HepG2 (cell line): ENCODE results near the gene TGFBRAP1. TPM values are rescaled to one million over a fixed set of nuclear protein-coding genes. Genes with fewer than 3 reads are reported as not detected.

Source experiments
- DBP ChIP-seq: sonication (generic); formaldehyde crosslinking; IDR thresholded peaks from 2 replicates; pipeline ENCODE4 v1.4.0; 2020; ENCODE audit warnings: missing genetic modification reagents; ENCODE audit errors: not compliant biosample characterization
- FOXK1 ChIP-seq: sonication (generic); formaldehyde crosslinking; IDR thresholded peaks from 2 replicates; pipeline ENCODE4 v1.4.0; 2020; ENCODE audit warnings: low read depth, missing genetic modification reagents, borderline replicate concordance
- RFX3 ChIP-seq: IDR thresholded peaks from 2 replicates; pipeline ENCODE4 v1.6.1; 2016; ENCODE audit warnings: missing biosample characterization, missing genetic modification reagents
- SNAPC4 ChIP-seq: sonication (generic); formaldehyde crosslinking; IDR thresholded peaks from 2 replicates; pipeline ENCODE4 v1.4.0; 2020; ENCODE audit warnings: mild to moderate bottlenecking, missing genetic modification reagents
- TP53 ChIP-seq: sonication (generic); formaldehyde crosslinking; conservative IDR thresholded peaks from 2 replicates; pipeline ENCODE4 v1.4.0; 2020; ENCODE audit warnings: missing genetic modification reagents
- ZNF407 ChIP-seq: sonication (generic); formaldehyde crosslinking; IDR thresholded peaks from one replicate; pipeline ENCODE4 v1.5.1; 2020; ENCODE audit warnings: mild to moderate bottlenecking, missing genetic modification reagents; ENCODE audit errors: not compliant biosample characterization
- ZNF768 ChIP-seq: sonication (generic); formaldehyde crosslinking; IDR thresholded peaks from 2 replicates; pipeline ENCODE4 v1.4.0; 2020; ENCODE audit warnings: missing genetic modification reagents
- polyA plus RNA-seq, 8 experiments: library from polyadenylated mRNA; depleted of rRNA in 3 of 8; stranded (reverse) in 7 of 8; unstranded in 1 of 8; fragments of >200 nt; fragmentation: Illumina TruSeq in 4 of 8; extraction: Trizol in 4 of 8; gene quantifications; 2 replicates each; pipeline versions ENCODE4 v1.2.1 to v1.2.3, GENCODE V29; 2011 to 2016; ENCODE audit warnings: low read depth in 4 of 8, missing spikeins in 1 of 8, mixed read lengths in 1 of 8; ENCODE audit not compliant: insufficient read depth in 1 of 8
- total RNA-seq, 5 experiments: library from RNA; depleted of rRNA; stranded (reverse); fragments of >200 nt; fragmentation: Illumina TruSeq; extraction: Trizol; gene quantifications; 2 replicates each; pipeline ENCODE4 v1.2.3, GENCODE V29; 2016; ENCODE audit warnings: low read depth in 1 of 5
- TF ChIP-seq, protein P1 (sequence below): IDR thresholded peaks from 2 replicates; pipeline ENCODE4 v1.6.1; 2016
- TF ChIP-seq, protein P2 (sequence below): IDR thresholded peaks from 2 replicates; pipeline ENCODE4 v1.6.1; 2018; ENCODE audit warnings: missing genetic modification reagents, mild to moderate bottlenecking, missing compliant biosample characterization

Gene TGFBRAP1
- total and polyA plus RNA-seq, 2 of the 13 experiments (the other 11 are each of a cell fraction or from before 2014, with no cell fraction given) = 12.7 to 22.9 TPM

- TF ChIP-seq SNAPC4 (CRISPR knock-in tag) (peak; percentile 76; the same call in 1 of the 2 replicates), ZNF768 (CRISPR knock-in tag) (0 out of 2 replicates have a peak, but pooled peaks have one; percentile 35), FOXK1 (CRISPR knock-in tag) (peak; percentile 97; the same call in 1 of the 2 replicates), RFX3 (CRISPR knock-in tag) (peak; percentile 68), ZNF407 (CRISPR knock-in tag) (peak; percentile 84), TP53 (CRISPR knock-in tag) (no peak; the same call in 1 of the 2 replicates), DBP (CRISPR knock-in tag) (no peak)
- TF ChIP-seq, protein P1, sequence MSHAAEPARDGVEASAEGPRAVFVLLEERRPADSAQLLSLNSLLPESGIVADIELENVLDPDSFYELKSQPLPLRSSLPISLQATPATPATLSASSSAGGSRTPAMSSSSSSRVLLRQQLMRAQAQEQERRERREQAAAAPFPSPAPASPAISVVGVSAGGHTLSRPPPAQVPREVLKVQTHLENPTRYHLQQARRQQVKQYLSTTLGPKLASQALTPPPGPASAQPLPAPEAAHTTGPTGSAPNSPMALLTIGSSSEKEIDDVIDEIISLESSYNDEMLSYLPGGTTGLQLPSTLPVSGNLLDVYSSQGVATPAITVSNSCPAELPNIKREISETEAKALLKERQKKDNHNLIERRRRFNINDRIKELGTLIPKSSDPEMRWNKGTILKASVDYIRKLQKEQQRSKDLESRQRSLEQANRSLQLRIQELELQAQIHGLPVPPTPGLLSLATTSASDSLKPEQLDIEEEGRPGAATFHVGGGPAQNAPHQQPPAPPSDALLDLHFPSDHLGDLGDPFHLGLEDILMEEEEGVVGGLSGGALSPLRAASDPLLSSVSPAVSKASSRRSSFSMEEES (CRISPR knock-in tag) = no peak
- TF ChIP-seq, protein P2, sequence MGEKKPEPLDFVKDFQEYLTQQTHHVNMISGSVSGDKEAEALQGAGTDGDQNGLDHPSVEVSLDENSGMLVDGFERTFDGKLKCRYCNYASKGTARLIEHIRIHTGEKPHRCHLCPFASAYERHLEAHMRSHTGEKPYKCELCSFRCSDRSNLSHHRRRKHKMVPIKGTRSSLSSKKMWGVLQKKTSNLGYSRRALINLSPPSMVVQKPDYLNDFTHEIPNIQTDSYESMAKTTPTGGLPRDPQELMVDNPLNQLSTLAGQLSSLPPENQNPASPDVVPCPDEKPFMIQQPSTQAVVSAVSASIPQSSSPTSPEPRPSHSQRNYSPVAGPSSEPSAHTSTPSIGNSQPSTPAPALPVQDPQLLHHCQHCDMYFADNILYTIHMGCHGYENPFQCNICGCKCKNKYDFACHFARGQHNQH (CRISPR knock-in tag) = peak; percentile 67
- TF ChIP-seq, all 625 proteins: peak for 265
Observed at GRCh38 chr2:105337122-105338019, 7.8 kb upstream of the TGFBRAP1 start, which contains the start of gene C2orf49 (continued).
